ENCODE results near the gene SH2D1A. TPM values are rescaled to one million over a fixed set of nuclear protein-coding genes. Genes with fewer than 3 reads are reported as not detected.
"Not testable (repeated sequence)": the region's sequence is repeated elsewhere in the genome, so short reads cannot be mapped to it uniquely, and the experiment has no call there.

Gene SH2D1A
- total RNA-seq (1 to 10 TPM in 2 of 5 donors, not detected in 3; 2.6 to 4.1 TPM), polyA plus RNA-seq (under 1 TPM in 2 of 3 donors, not detected in 1; 0.35 to 0.76 TPM)
- long read RNA-seq, donor 1: 0 reads
- long read RNA-seq, donor 2: 0 reads
- long read RNA-seq, donor 3: 0 reads
- long read RNA-seq, donor 4: 0 reads
- long read RNA-seq, donor 5: 0 reads
- long read RNA-seq, donor 6, partial matches to known transcripts: 0 of 2 reads
- long read RNA-seq, donor 6, other reads (novel, unspliced or antisense): 0 of 2 reads
- long read RNA-seq, donor 7, partial matches to known transcripts: 0 of 2 reads
- long read RNA-seq, donor 7, other reads (novel, unspliced or antisense): 0 of 2 reads
- long read RNA-seq, donor 8: 0 reads
- long read RNA-seq, donor 9: 0 reads
- long read RNA-seq, donor 10: 0 reads

- H3K36me3 ChIP-seq: no peaks in the 10 kb centered on the region
- no peaks in the 10 kb centered on the region for H3K4me1 ChIP-seq
- 65 to 89% (median 78%) methylated on average over 6 to 19 of the region's 19 CpGs for WGBS, 5 donors
- H3K4me3 ChIP-seq: no peak within 1 kb of the TSS
- intact Hi-C loops (cut with DNase I; ENCODE audit: low total_unique reads): no loop called here
- peak in 1 of 2 donors; percentile 20 for DNase-seq
- TF ChIP-seq CTCF (IDR thresholded peaks at IDR 0.05) (no peak), POLR2AphosphoS5 (IDR thresholded peaks at IDR 0.05) (peak in 1 of 3 donors; percentile 40)
- no peaks in the 10 kb centered on the region for H3K9me3 ChIP-seq
- peak within 1 kb of the TSS in 4 of 5 donors; percentile 14 to 46 (median 22) for H3K27ac ChIP-seq
- H3K27me3 ChIP-seq: no peaks in the 10 kb centered on the region
Observed at GRCh38 chrX:124346117-124346876, at the start of gene SH2D1A. TSS of gene SH2D1A (plus strand) at chrX:124346563. CDS start at chrX:124346643, 80 bp downstream.

- WGBS, 5 donors: 91 to 98% (median 96%) methylated on average over 4 of the region's 4 CpGs
- H3K4me1 ChIP-seq; H3K4me3 ChIP-seq; DNase-seq; H3K36me3 ChIP-seq; H3K9me3 ChIP-seq; intact Hi-C loops (cut with DNase I; ENCODE audit: low total_unique reads); H3K27ac ChIP-seq; H3K27me3 ChIP-seq: not testable (repeated sequence)
Observed at GRCh38 chrX:124299323-124299722, 47.0 kb upstream of the SH2D1A start.

- DNase-seq: no peak
- TF ChIP-seq POLR2AphosphoS5 (IDR thresholded peaks at IDR 0.05) (no peak), POLR2A (IDR thresholded peaks at IDR 0.05) (no peak), CTCF (IDR thresholded peaks at IDR 0.05) (no peak), EP300 (IDR thresholded peaks at IDR 0.05) (no peak)
- H3K9me3 ChIP-seq: no peaks in the 10 kb centered on the region
- H3K4me3 ChIP-seq: no peak overlapping the region
- intact Hi-C loops (cut with DNase I; ENCODE audit: low total_unique reads): no loop called here
- H3K27me3 ChIP-seq: no peaks in the 10 kb centered on the region
- WGBS, 5 donors: 56 to 84% (median 74%) methylated on average over 4 of the region's 4 CpGs
- no peaks in the 10 kb centered on the region for H3K36me3 ChIP-seq
- H3K4me1 ChIP-seq: no peaks in the 10 kb centered on the region
- no peak overlapping the region for H3K27ac ChIP-seq
Observed at GRCh38 chrX:124300405-124300804, 46.0 kb upstream of the SH2D1A start.

- no peak for DNase-seq
- no peak overlapping the region for H3K27ac ChIP-seq
- H3K36me3 ChIP-seq: no peaks in the 10 kb centered on the region
- no peaks in the 10 kb centered on the region for H3K4me1 ChIP-seq
- no peaks in the 10 kb centered on the region for H3K9me3 ChIP-seq
- intact Hi-C loops (cut with DNase I; ENCODE audit: low total_unique reads): no loop called here
- 56 to 73% (median 70%) methylated on average over 2 of the region's 2 CpGs for WGBS, 5 donors
- no peaks in the 10 kb centered on the region for H3K27me3 ChIP-seq
- H3K4me3 ChIP-seq: no peak overlapping the region
- TF ChIP-seq CTCF (IDR thresholded peaks at IDR 0.05) (no peak), POLR2A (IDR thresholded peaks at IDR 0.05) (no peak), POLR2AphosphoS5 (IDR thresholded peaks at IDR 0.05) (no peak), EP300 (IDR thresholded peaks at IDR 0.05) (no peak)
Observed at GRCh38 chrX:124307253-124307907, 39.0 kb upstream of the SH2D1A start.
